Measurements from ENCODE around the gene UGGT2.

GRCh38 chr13:96029002-96029401, 24.2 kb downstream of the UGGT2 start:
- TF ChIP-seq, protein P1, sequence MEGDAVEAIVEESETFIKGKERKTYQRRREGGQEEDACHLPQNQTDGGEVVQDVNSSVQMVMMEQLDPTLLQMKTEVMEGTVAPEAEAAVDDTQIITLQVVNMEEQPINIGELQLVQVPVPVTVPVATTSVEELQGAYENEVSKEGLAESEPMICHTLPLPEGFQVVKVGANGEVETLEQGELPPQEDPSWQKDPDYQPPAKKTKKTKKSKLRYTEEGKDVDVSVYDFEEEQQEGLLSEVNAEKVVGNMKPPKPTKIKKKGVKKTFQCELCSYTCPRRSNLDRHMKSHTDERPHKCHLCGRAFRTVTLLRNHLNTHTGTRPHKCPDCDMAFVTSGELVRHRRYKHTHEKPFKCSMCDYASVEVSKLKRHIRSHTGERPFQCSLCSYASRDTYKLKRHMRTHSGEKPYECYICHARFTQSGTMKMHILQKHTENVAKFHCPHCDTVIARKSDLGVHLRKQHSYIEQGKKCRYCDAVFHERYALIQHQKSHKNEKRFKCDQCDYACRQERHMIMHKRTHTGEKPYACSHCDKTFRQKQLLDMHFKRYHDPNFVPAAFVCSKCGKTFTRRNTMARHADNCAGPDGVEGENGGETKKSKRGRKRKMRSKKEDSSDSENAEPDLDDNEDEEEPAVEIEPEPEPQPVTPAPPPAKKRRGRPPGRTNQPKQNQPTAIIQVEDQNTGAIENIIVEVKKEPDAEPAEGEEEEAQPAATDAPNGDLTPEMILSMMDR (IDR thresholded peaks at IDR 0.05) = no peak
- TF ChIP-seq POLR2A (IDR thresholded peaks at IDR 0.05) (no peak), POLR2AphosphoS5 (IDR thresholded peaks at IDR 0.05) (no peak)

Measured in prostate gland (tissue), 2 donors.